GM12891 (cell line): Measurements from ENCODE around the gene CATSPER3.
A peak's percentile ranks its signal among the peaks of the same experiment; 100 is the strongest.

Experiments used
- DNase-seq: peaks from one replicate; pipeline ENCODE4 v3.0.0; 2011; ENCODE audit warnings: low spot score; ENCODE audit not compliant: insufficient read length
- FAIRE-seq: peaks from 2 replicates; lab custom pipeline; 2011; peaks lifted over from hg19 to GRCh38; lab: Jason Lieb, UNC
- PAX5 ChIP-seq: IDR thresholded peaks from 2 replicates; pipeline ENCODE4 v1.6.1; 2011; ENCODE audit warnings: low read length, moderate library complexity, mild to moderate bottlenecking; ENCODE audit not compliant: insufficient read depth, severe bottlenecking
- POLR2A ChIP-seq: IDR thresholded peaks from 2 replicates; pipeline ENCODE4 v1.6.1; 2011; ENCODE audit warnings: low read depth, low read length, control low read depth
- POLR2AphosphoS5 ChIP-seq: IDR thresholded peaks from 2 replicates; pipeline ENCODE4 v1.6.1; 2011; ENCODE audit warnings: low read depth, low read length, control low read depth
- POU2F2 ChIP-seq: IDR thresholded peaks from 2 replicates; pipeline ENCODE4 v1.6.1; 2011; ENCODE audit warnings: low read depth, mild to moderate bottlenecking, control low read depth, low read length, moderate library complexity
- SPI1 ChIP-seq: IDR thresholded peaks from 2 replicates; pipeline ENCODE4 v1.6.1; 2011; ENCODE audit warnings: low read depth, low read length, control low read depth
- TAF1 ChIP-seq: IDR thresholded peaks from 2 replicates; pipeline ENCODE4 v1.6.1; 2011; ENCODE audit warnings: low read depth, low read length, control low read depth

The CATSPER3 gene

GRCh38 chr5:134943547-134943946, 24.2 kb upstream of the CATSPER3 start:
- FAIRE-seq (no peak), DNase-seq (no peak)
- no peak for TF ChIP-seq POLR2A
- no peak for TF ChIP-seq POU2F2

GRCh38 chr5:134944630-134945029, 23.1 kb upstream of the CATSPER3 start:
- DNase-seq (no peak), FAIRE-seq (no peak)
- no peak for TF ChIP-seq POLR2A
- no peak for TF ChIP-seq POLR2AphosphoS5
- TF ChIP-seq TAF1, result no peak
- no peak for TF ChIP-seq POU2F2
- no peak for TF ChIP-seq SPI1
- no peak for TF ChIP-seq PAX5

GRCh38 chr5:134945041-134945440, 22.7 kb upstream of the CATSPER3 start:
- FAIRE-seq (no peak), DNase-seq (no peak)
- no peak for TF ChIP-seq SPI1
- no peak for TF ChIP-seq POLR2AphosphoS5
- TF ChIP-seq TAF1, result no peak
- no peak for TF ChIP-seq POU2F2
- TF ChIP-seq POLR2A, result no peak
- TF ChIP-seq PAX5, result no peak

GRCh38 chr5:134948911-134949310, 18.8 kb upstream of the CATSPER3 start:
- no peak for FAIRE-seq
- TF ChIP-seq SPI1, result no peak
- TF ChIP-seq POLR2A, result no peak
- no peak for TF ChIP-seq POLR2AphosphoS5
- TF ChIP-seq PAX5, result no peak
- no peak for TF ChIP-seq POU2F2
- no peak for TF ChIP-seq TAF1

GRCh38 chr5:134949316-134949715, 18.4 kb upstream of the CATSPER3 start:
- DNase-seq (no peak), FAIRE-seq (peak; percentile 45)
- no peak for TF ChIP-seq POLR2AphosphoS5
- no peak for TF ChIP-seq TAF1

More at GRCh38 chr5:134948911-134949310, 18.8 kb upstream of the CATSPER3 start:
- DNase-seq, result no peak

- TF ChIP-seq TAF1 (no peak), SPI1 (no peak), POU2F2 (no peak)
- FAIRE-seq (no peak), DNase-seq (no peak)
Measured at GRCh38 chr5:134957920-134958608, 9.6 kb upstream of the CATSPER3 start.

- peak; percentile 16 for FAIRE-seq
- DNase-seq, result no peak
- TF ChIP-seq POLR2AphosphoS5, result no peak
- no peak for TF ChIP-seq TAF1
- TF ChIP-seq PAX5, result no peak
Measured at GRCh38 chr5:134958755-134959154, 9.0 kb upstream of the CATSPER3 start.

- no peak for TF ChIP-seq POLR2AphosphoS5
- TF ChIP-seq TAF1, result no peak
- TF ChIP-seq POLR2A, result no peak
- no peak for TF ChIP-seq SPI1
- no peak for TF ChIP-seq POU2F2
- TF ChIP-seq PAX5, result no peak
- FAIRE-seq, result no peak
Measured at GRCh38 chr5:134963098-134963497, 4.6 kb upstream of the CATSPER3 start.

GRCh38 chr5:134964359-134965270, 3.1 kb upstream of the CATSPER3 start:
- FAIRE-seq, result no peak
- TF ChIP-seq POU2F2 (no peak), TAF1 (no peak), POLR2AphosphoS5 (no peak), POLR2A (no peak), SPI1 (no peak), PAX5 (no peak)
- no peak for DNase-seq

More at GRCh38 chr5:134963098-134963497, 4.6 kb upstream of the CATSPER3 start:
- DNase-seq, result no peak

GRCh38 chr5:134965271-134965825, 2.4 kb upstream of the CATSPER3 start:
- no peak for DNase-seq
- no peak for FAIRE-seq
- TF ChIP-seq PAX5, result no peak
- no peak for TF ChIP-seq POLR2A
- TF ChIP-seq SPI1, result no peak
- no peak for TF ChIP-seq POLR2AphosphoS5
- no peak for TF ChIP-seq TAF1
- TF ChIP-seq POU2F2, result no peak
